Hindlimb muscle (tissue), 1 donor: ENCODE measurements around the gene NPAS2. TPM values are rescaled to one million over a fixed set of nuclear protein-coding genes. Genes with fewer than 3 reads are reported as not detected.

Experiments used
- DNase-seq: peaks from one replicate; pipeline ENCODE4 v3.0.0-alpha.2; 2013
- polyA plus RNA-seq: library from polyadenylated mRNA; unstranded; fragments of 120-200 nt; gene quantifications from one replicate; pipeline ENCODE4 v1.2.1, GENCODE V29; 2013; ENCODE audit not compliant: insufficient read length

NPAS2 gene
- polyA plus RNA-seq, 1 donor = 8.7 TPM

- no peak for DNase-seq
Measured at GRCh38 chr2:100799686-100800085, 20.3 kb upstream of the NPAS2 start.

- DNase-seq = peak; percentile 66
Measured at GRCh38 chr2:100800915-100801314, 19.0 kb upstream of the NPAS2 start.

- DNase-seq = no peak
Measured at GRCh38 chr2:100801402-100801801, 18.5 kb upstream of the NPAS2 start.

- DNase-seq = peak; percentile 76
Measured at GRCh38 chr2:100802066-100802465, 17.9 kb upstream of the NPAS2 start.

GRCh38 chr2:100803334-100803733, 16.6 kb upstream of the NPAS2 start:
- peak; percentile 73 for DNase-seq

- DNase-seq = no peak
Measured at GRCh38 chr2:100806550-100806949, 13.4 kb upstream of the NPAS2 start.

- DNase-seq = no peak
Measured at GRCh38 chr2:100807707-100808106, 12.2 kb upstream of the NPAS2 start.

GRCh38 chr2:100808582-100808981, 11.4 kb upstream of the NPAS2 start:
- no peak for DNase-seq

- DNase-seq = no peak
Measured at GRCh38 chr2:100809506-100809905, 10.4 kb upstream of the NPAS2 start.

- no peak for DNase-seq
Measured at GRCh38 chr2:100810603-100811145, 9.3 kb upstream of the NPAS2 start.

GRCh38 chr2:100812116-100812515, 7.8 kb upstream of the NPAS2 start:
- no peak for DNase-seq

GRCh38 chr2:100812573-100812972, 7.4 kb upstream of the NPAS2 start:
- no peak for DNase-seq

- no peak for DNase-seq
Measured at GRCh38 chr2:100813527-100813926, 6.4 kb upstream of the NPAS2 start.

GRCh38 chr2:100814043-100814442, 5.9 kb upstream of the NPAS2 start:
- DNase-seq = no peak

GRCh38 chr2:100814453-100814852, 5.5 kb upstream of the NPAS2 start:
- no peak for DNase-seq

GRCh38 chr2:100817388-100817985, 2.5 kb upstream of the NPAS2 start:
- DNase-seq = no peak

- DNase-seq = peak; percentile 37
Measured at GRCh38 chr2:100818003-100818605, 1.8 kb upstream of the NPAS2 start.

GRCh38 chr2:100818606-100819369, 1.2 kb upstream of the NPAS2 start:
- peak; percentile 80 for DNase-seq

GRCh38 chr2:100820273-100820522, 259 bp downstream of the NPAS2 start:
- no peak for DNase-seq

GRCh38 chr2:100820523-100821254, 750 bp downstream of the NPAS2 start:
- no peak for DNase-seq

- no peak for DNase-seq
Measured at GRCh38 chr2:100821255-100821910, 1.4 kb downstream of the NPAS2 start.

GRCh38 chr2:100821911-100822265, 1.9 kb downstream of the NPAS2 start:
- DNase-seq = no peak
